Activated T-helper 2 cell treated with anti-CD3 and anti-CD28 coated beads, Interferon-gamma antibody, Interleukin-2, Interleukin-4, amounts not matched to agents 10 μg/mL and 5 μg/mL and 100 μg/mL, durations not matched to agents 14 hours and 24 hours and 36 hours (primary cell): ENCODE data around the gene DOC2B. TPM values are rescaled to one million over a fixed set of nuclear protein-coding genes. Genes with fewer than 3 reads are reported as not detected.
"Not testable (repeated sequence)": the region's sequence is repeated elsewhere in the genome, so short reads cannot be mapped to it uniquely, and the experiment has no call there.

Experiments
- DNase-seq: peaks from one replicate; pipeline ENCODE4 v3.0.0; 2021; ENCODE audit warnings: low spot score
- H3K27ac Mint-ChIP-seq: one replicate; pipeline ENCODE4 v1.8.0; 2021; ENCODE audit warnings: mixed read lengths
- H3K27me3 Mint-ChIP-seq: one replicate; pipeline ENCODE4 v1.8.0; 2021; ENCODE audit warnings: low read depth, mixed read lengths
- H3K36me3 Mint-ChIP-seq: one replicate; pipeline ENCODE4 v1.8.0; 2021; ENCODE audit warnings: low read depth, mixed read lengths
- H3K4me1 Mint-ChIP-seq: one replicate; pipeline ENCODE4 v1.8.0; 2021; ENCODE audit warnings: low read depth, mixed read lengths
- H3K4me3 Mint-ChIP-seq: one replicate; pipeline ENCODE4 v1.8.0; 2021; ENCODE audit warnings: low read depth, mild to moderate bottlenecking, moderate library complexity, mixed read lengths
- H3K9me3 Mint-ChIP-seq: one replicate; pipeline ENCODE4 v1.8.0; 2021; ENCODE audit warnings: mixed read lengths
- intact Hi-C: fragments of 100-400 bp; cut with micrococcal nuclease; formaldehyde crosslinking; loops from one replicate; pipeline ENCODE4 v1.15.1; 2023
- total RNA-seq: library from RNA; stranded (reverse); gene quantifications from 2 replicates; pipeline ENCODE4 v1.2.3, GENCODE V29; 2022

Gene DOC2B
- total RNA-seq, 1 donor from 2014 or later: 0.37 TPM

- not testable (repeated sequence) for H3K4me3 Mint-ChIP-seq, H3K27ac Mint-ChIP-seq, H3K9me3 Mint-ChIP-seq
Observed at GRCh38 chr17:136531-136930, 44.9 kb downstream of the DOC2B start.

GRCh38 chr17:135895-136294 lies 45.6 kb downstream of the DOC2B start:
- H3K27me3 Mint-ChIP-seq, H3K4me3 Mint-ChIP-seq, H3K9me3 Mint-ChIP-seq, intact Hi-C loops, H3K36me3 Mint-ChIP-seq, H3K4me1 Mint-ChIP-seq, DNase-seq, H3K27ac Mint-ChIP-seq: not testable (repeated sequence)

More at GRCh38 chr17:136531-136930, 44.9 kb downstream of the DOC2B start:
- H3K36me3 Mint-ChIP-seq, intact Hi-C loops, H3K4me1 Mint-ChIP-seq, H3K27me3 Mint-ChIP-seq: not testable (repeated sequence)
- peak; percentile 44 for DNase-seq

- H3K4me3 Mint-ChIP-seq, H3K27ac Mint-ChIP-seq, H3K9me3 Mint-ChIP-seq, DNase-seq, intact Hi-C loops, H3K27me3 Mint-ChIP-seq, H3K36me3 Mint-ChIP-seq, H3K4me1 Mint-ChIP-seq: not testable (repeated sequence)
Observed at GRCh38 chr17:135022-135421, 46.4 kb downstream of the DOC2B start.

- H3K9me3 Mint-ChIP-seq, H3K27ac Mint-ChIP-seq, H3K4me3 Mint-ChIP-seq, H3K36me3 Mint-ChIP-seq, intact Hi-C loops, H3K4me1 Mint-ChIP-seq, H3K27me3 Mint-ChIP-seq: not testable (repeated sequence)
- DNase-seq: peak; percentile 50
Observed at GRCh38 chr17:134332-134785, 47.1 kb downstream of the DOC2B start.

- H3K4me1 Mint-ChIP-seq, H3K36me3 Mint-ChIP-seq, H3K9me3 Mint-ChIP-seq, intact Hi-C loops, H3K27ac Mint-ChIP-seq, DNase-seq, H3K27me3 Mint-ChIP-seq, H3K4me3 Mint-ChIP-seq: not testable (repeated sequence)
Observed at GRCh38 chr17:133932-134331, 47.5 kb downstream of the DOC2B start.

GRCh38 chr17:118339-118917 lies 63.0 kb downstream of the DOC2B start:
- intact Hi-C loops: not testable (repeated sequence)

GRCh38 chr17:113111-113510 lies 68.3 kb downstream of the DOC2B start:
- intact Hi-C loops, H3K4me3 Mint-ChIP-seq, H3K36me3 Mint-ChIP-seq, DNase-seq, H3K9me3 Mint-ChIP-seq, H3K27me3 Mint-ChIP-seq, H3K4me1 Mint-ChIP-seq, H3K27ac Mint-ChIP-seq: not testable (repeated sequence)

More at GRCh38 chr17:118339-118917, 63.0 kb downstream of the DOC2B start:
- not testable (repeated sequence) for H3K4me3 Mint-ChIP-seq, H3K27me3 Mint-ChIP-seq, H3K27ac Mint-ChIP-seq, H3K36me3 Mint-ChIP-seq, H3K4me1 Mint-ChIP-seq, DNase-seq, H3K9me3 Mint-ChIP-seq

Other genes with a start within 250 kb of the DOC2B start
- gene SCGB1C2, start 44.1 kb downstream of the DOC2B start, total RNA-seq: not detected in 2 replicates
- 3.2 and 3.5 TPM in 2 replicates for gene RPH3AL, start 171.2 kb upstream of the DOC2B start, total RNA-seq